HG03097 (cell line): ENCODE data around the gene AHNAK.
"Not testable (repeated sequence)": the region's sequence is repeated elsewhere in the genome, so short reads cannot be mapped to it uniquely, and the experiment has no call there.

Experiments
- ATAC-seq: cut with Tn5 transposase; IDR thresholded peaks from one replicate; pipeline ENCODE4 v1.9.1; 2021; ENCODE audit not compliant: unreplicated experiment, low FRiP score

AHNAK gene

GRCh38 chr11:62499311-62499943 is 47.2 kb downstream of the AHNAK start:
- not testable (repeated sequence) for ATAC-seq

- no peak for ATAC-seq
Measured at GRCh38 chr11:62498492-62499286, 47.9 kb downstream of the AHNAK start.

DNA sequence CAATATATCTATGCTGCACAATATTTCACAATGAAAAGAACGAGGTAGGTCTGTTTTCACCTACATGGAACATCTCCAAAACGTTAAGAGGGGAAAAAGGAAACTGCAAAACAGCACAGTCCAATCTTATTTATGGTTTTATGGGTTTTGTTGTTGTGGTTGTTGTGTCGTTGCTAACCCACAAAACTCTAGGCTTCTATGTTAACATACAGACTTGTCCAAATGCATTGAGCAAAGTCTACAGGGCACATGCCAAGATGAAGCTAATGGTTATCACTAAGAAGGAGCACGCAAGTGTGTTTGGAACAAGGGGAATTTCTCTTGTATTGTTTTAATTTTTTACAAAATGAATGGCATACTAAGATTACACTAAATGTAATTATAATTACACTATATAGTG is 48.6 kb downstream of the AHNAK start:
- ATAC-seq = no peak

DNA sequence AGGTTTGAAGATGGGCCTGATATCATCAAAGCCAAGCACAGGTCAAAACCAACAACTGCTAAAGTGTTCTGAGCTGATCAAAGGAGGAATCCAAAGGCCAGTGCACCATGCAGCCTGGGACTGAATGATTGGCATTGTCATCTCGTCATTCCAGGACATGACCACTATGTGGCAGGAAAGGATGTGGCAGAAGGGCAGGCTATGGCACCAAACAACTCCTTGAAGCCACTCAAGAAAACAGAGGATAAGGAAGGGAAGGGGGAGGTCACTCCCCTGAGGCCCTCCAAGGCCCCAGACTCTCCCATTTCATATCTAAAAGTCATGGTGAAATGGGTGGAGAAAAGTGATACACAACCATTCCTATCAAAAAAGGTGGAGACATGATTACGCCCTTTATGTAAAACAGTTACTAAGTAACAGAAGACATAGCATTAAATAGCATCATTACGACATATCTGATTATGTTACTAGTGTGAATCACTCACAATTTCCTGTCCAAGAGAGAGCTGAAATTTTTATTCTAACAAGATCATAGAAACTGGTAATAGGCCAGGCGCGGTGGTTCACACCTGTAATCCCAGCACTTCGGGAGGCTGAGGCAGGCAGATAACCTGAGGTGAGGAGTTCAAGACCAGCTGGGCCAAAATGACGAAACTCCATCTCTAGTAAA is 49.3 kb downstream of the AHNAK start:
- ATAC-seq = no peak

GRCh38 chr11:62496676-62497075 is 49.9 kb downstream of the AHNAK start:
- no peak for ATAC-seq

GRCh38 chr11:62494246-62494645 is 52.4 kb downstream of the AHNAK start:
- no peak for ATAC-seq

- ATAC-seq = no peak
Measured at GRCh38 chr11:62493801-62494200, 52.8 kb downstream of the AHNAK start.

DNA sequence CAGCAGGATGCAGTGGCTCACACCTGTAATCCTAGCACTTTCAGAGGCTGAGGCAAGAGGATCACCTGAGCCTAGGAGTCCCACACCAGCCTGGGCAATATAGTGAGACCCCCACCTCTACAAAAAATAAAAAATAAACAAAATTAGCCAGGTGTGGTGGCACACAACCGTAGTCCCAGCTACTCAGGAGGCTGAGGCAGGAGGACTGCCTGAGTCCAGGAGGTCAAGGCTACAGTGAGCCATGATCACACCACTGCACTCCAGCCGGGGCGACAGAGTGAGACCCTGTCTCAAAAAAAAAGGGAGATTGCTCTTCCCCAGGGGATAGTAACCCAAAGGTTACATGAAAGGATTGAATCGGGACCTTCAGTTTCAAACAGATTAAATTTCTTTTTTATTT is 54.0 kb downstream of the AHNAK start:
- ATAC-seq = no peak

- no peak for ATAC-seq
Measured at GRCh38 chr11:62491571-62492329, 54.9 kb downstream of the AHNAK start.

DNA sequence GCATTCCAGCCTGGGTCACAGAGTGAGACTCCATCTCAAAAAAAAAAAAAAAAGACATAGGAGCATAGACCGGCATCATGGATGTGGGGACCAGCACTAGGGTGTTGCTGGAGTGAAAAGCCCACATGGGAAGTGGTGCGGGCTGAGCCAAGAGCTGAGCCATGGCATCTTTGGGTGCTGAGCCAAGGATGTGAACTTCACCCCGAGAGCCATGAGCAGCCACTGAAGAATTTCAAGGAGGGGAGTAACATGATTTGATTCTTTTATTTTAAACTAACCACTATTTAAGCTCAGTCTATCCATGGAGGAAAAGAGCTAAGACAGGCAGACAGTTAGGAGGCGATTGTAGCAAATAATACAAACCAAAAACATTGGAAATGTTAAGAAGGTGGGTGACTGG is 57.4 kb downstream of the AHNAK start:
- no peak for ATAC-seq

DNA sequence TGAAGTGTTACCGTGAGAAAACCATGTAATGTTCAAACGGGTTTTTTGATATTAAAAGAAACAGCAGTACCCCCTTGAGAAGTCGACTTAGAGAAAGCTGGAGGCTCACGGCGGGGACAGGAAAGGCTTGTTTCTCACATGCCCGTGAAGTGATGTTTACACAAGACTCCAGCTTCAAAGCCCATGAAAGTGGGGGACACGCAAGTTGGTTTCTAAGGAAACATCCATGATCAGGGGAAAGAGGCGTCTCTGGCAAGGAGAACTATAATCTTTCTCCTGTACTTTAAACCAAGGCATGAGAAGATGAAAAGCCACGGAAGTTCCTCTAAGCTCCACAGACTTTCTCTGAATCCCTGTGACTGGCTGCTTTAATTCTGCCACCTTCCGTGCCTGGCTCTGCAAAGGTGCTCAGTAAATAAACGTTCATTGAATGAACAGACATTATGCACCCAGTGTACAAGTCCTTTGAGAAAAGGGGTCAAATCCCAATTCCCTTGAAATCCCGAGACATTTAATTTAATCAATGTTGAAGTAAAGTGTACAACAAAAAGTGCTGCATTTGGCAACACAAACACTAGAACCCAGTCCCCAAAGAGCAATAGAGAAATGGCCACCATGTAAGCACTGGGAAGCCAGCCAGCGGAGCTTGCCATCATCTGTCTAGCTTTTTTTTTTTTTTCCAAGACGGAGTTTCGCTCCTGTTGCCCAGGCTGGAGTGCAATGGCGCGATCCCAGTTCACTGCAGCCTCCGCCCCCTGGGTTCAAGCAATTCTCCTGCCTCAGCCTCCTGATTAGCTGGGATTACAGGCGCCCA is 58.7 kb downstream of the AHNAK start:
- no peak for ATAC-seq

- ATAC-seq = no peak
Measured at GRCh38 chr11:62487136-62487535, 59.5 kb downstream of the AHNAK start.

DNA sequence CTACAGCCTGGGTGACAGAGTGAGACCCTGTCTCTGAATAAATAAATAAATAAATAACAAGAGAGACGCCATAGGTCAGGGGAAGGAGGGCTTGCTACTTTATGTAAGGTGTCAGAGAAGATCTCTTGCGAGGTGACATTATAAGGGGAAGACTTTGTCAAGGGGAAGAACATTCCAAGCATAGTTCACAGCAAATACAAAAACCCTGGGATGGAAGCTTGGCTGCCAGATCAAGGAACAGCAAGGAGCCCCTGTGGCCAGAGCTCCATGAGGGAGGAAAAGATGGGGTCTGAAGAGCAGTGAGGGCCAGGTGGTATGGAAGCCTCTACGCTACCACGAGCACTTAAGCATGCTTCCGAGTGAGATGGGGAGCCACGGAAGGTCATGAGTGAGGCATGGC is 62.3 kb downstream of the AHNAK start:
- no peak for ATAC-seq

GRCh38 chr11:62482753-62483152 is 63.9 kb downstream of the AHNAK start:
- no peak for ATAC-seq

- no peak for ATAC-seq
Measured at GRCh38 chr11:62479631-62480201, 66.9 kb downstream of the AHNAK start.

DNA sequence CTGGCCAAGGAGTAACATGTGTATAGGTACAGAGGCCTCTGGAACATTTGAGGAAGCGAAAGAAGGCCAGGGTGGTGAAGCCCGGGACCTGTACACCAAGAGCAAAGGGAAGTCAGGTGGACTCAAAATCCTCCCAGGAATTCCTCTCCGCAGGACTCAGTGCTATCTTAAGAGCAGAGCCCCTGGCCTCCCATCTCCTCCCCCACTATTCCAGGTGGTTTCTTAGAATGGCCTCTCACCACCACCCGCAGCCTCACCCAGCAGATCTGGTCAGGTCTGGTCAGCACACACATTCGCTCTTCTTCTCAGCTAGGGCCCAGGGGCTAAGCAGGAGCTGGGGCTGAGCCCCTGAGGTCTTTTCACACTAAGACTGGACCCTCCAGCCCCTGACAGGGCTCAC is 68.7 kb downstream of the AHNAK start:
- no peak for ATAC-seq

GRCh38 chr11:62472063-62472884 is 74.3 kb downstream of the AHNAK start:
- no peak for ATAC-seq

DNA sequence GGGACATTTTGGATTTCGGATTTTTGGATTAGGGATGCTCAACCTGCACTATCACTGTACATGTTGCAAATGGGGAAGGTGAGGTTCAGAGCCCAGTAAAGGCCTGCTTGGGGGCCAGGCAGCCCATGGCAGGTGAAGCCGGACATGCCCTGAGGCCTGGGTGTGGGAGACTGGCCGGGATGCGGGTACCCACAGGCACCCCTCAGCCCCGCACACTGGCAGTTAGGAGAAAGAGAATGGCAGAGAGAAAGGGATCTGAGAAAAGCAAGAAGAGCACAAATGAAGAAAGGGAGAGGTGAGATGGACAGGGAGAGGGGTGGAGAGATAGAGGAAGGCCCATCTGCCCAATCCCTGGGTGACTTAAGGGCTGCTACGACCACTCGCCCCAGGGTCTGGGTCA is 75.0 kb downstream of the AHNAK start:
- ATAC-seq = no peak

- no peak for ATAC-seq
Measured at GRCh38 chr11:62468577-62468976, 78.0 kb downstream of the AHNAK start.
